PC-9 (cell line): ENCODE data around the gene ECSCR. TPM values are rescaled to one million over a fixed set of nuclear protein-coding genes. Genes with fewer than 3 reads are reported as not detected.

Experiments
- BruUV-seq: library from RNA; stranded (reverse); fragments of 400-500 nt; replicated peaks from 2 replicates; lab custom pipeline; 2021; lab: Mats Ljungman, UMichigan
- CTCF ChIA-PET: fragments of 300-600 bp; sonication (Branson Sonifier 250); formaldehyde crosslinking; loops from one replicate; lab custom pipeline; 2022; ENCODE audit warnings: antibody characterized with exemption; lab: Charles Lee
- POLR2A ChIA-PET: fragments of 300-600 bp; sonication (Branson Sonifier 250); formaldehyde crosslinking; loops from one replicate; lab custom pipeline; 2022; ENCODE audit warnings: antibody characterized with exemption; ENCODE audit not compliant: unreplicated experiment; lab: Charles Lee
- DNase-seq, 2 experiments: peaks; one replicate each; pipeline versions ENCODE4 v3.0.0 to v3.0.0-alpha.2; 2015 to 2022; ENCODE audit warnings: mixed read lengths in 1 of 2
- H2AFZ ChIP-seq: fragments of 200-600 bp; sonication (generic); 2 replicates; pipeline ENCODE4 v1.8.1; 2017; ENCODE audit warnings: antibody characterized with exemption
- H3F3A ChIP-seq: fragments of 200-600 bp; sonication (generic); 2 replicates; pipeline ENCODE4 v1.8.1; 2017; ENCODE audit warnings: antibody characterized with exemption, mild to moderate bottlenecking, low read depth; ENCODE audit not compliant: insufficient read depth
- H3K27ac ChIP-seq: fragments of 200-600 bp; sonication (generic); 2 replicates; pipeline ENCODE4 v1.6.1; 2016; ENCODE audit warnings: mixed run types
- H3K27me3 ChIP-seq: fragments of 200-600 bp; sonication (generic); 2 replicates; pipeline ENCODE4 v1.6.1; 2016; ENCODE audit warnings: low read depth, mixed run types; ENCODE audit not compliant: insufficient read depth
- H3K36me3 ChIP-seq: fragments of 200-600 bp; sonication (generic); 2 replicates; pipeline ENCODE4 v1.6.1; 2016; ENCODE audit warnings: low read depth, mixed run types
- H3K4me1 ChIP-seq: fragments of 200-600 bp; sonication (generic); replicated peaks from 2 replicates; pipeline ENCODE4 v1.6.1; 2016; ENCODE audit warnings: mixed run types; ENCODE audit not compliant: insufficient read depth
- H3K4me2 ChIP-seq: fragments of 200-600 bp; sonication (generic); 2 replicates; pipeline ENCODE4 v1.6.1; 2017; ENCODE audit warnings: mixed run types
- H3K4me3 ChIP-seq: fragments of 200-600 bp; sonication (generic); 2 replicates; pipeline ENCODE4 v1.6.1; 2016; ENCODE audit warnings: mixed run types
- H3K79me2 ChIP-seq: fragments of 200-600 bp; sonication (generic); 2 replicates; pipeline ENCODE4 v1.6.1; 2017; ENCODE audit warnings: low read depth, mixed run types
- H3K9me2 ChIP-seq: fragments of 200-600 bp; sonication (generic); 2 replicates; pipeline ENCODE4 v1.8.1; 2017; ENCODE audit warnings: mild to moderate bottlenecking; ENCODE audit not compliant: insufficient read depth
- H3K9me3 ChIP-seq: fragments of 200-600 bp; sonication (generic); 2 replicates; pipeline ENCODE4 v1.8.1; 2016; ENCODE audit warnings: low read depth; ENCODE audit not compliant: insufficient read depth
- H4K20me1 ChIP-seq: fragments of 200-600 bp; sonication (generic); 2 replicates; pipeline ENCODE4 v1.8.1; 2017; ENCODE audit not compliant: insufficient read depth
- EZH2 ChIP-seq: fragments of 200-600 bp; sonication (generic); IDR thresholded peaks from 2 replicates; pipeline ENCODE4 v1.8.0; 2017; ENCODE audit warnings: antibody characterized with exemption, low read depth
- intact Hi-C: fragments of 100-400 bp; cut with micrococcal nuclease; formaldehyde crosslinking; loops from one replicate; pipeline ENCODE4 v1.10.0; 2022; ENCODE audit not compliant: unreplicated experiment
- total RNA-seq: library from RNA; stranded (reverse); gene quantifications from 2 replicates; pipeline ENCODE4 v1.2.3, GENCODE V29; 2021
- TF ChIP-seq, protein P1 (sequence below): fragments of 200-600 bp; sonication (generic); conservative IDR thresholded peaks from 2 replicates; pipeline ENCODE4 v1.6.1; 2017; ENCODE audit warnings: mixed run types, antibody characterized with exemption, mild to moderate bottlenecking, moderate library complexity

The ECSCR gene
- total RNA-seq, 1 experiment from 2014 or later: not detected

DNA sequence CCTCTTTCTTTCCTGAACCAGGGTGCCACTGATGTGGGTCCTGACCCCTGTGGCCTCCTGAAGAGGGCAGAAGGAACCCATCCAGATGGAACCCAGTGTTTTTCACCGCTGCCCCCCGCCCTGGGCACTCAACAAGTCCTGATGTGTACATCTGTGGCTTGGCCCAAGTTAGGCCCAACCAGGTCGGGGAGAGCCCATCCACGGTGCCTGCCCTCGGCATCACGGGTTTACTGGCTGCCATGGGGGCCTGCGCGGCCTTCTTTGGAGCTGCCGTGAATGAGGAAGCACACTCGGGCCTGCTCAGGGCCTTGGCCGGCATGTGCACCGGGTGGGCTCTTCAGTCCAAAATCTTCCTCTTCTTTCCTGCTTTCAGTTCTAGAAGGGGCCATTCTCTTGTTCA lies 5.8 kb downstream of the ECSCR start:
- H3K9me2 ChIP-seq: no peaks in the 10 kb centered on the region
- no peak overlapping the region for H3K4me2 ChIP-seq
- H3K36me3 ChIP-seq: no peaks in the 10 kb centered on the region
- BruUV-seq: no TSS peak
- 0 out of 2 replicates have a peak, but pooled peaks cover 7% of the 10 kb centered on the region for H3K4me1 ChIP-seq
- H3F3A ChIP-seq: 0 out of 2 replicates have a peak, but pooled peaks cover 3% of the 10 kb centered on the region
- intact Hi-C loops: no loop called here
- no peak for DNase-seq
- H4K20me1 ChIP-seq: no peaks in the 10 kb centered on the region
- ChIA-PET CTCF (interaction anchor here (0.7 kb wide), 1 partner anchor 57 kb away, joined by 4 read pairs; no protein-coding TSS in a partner anchor), POLR2A (no interaction called here)
- TF ChIP-seq, protein P1, sequence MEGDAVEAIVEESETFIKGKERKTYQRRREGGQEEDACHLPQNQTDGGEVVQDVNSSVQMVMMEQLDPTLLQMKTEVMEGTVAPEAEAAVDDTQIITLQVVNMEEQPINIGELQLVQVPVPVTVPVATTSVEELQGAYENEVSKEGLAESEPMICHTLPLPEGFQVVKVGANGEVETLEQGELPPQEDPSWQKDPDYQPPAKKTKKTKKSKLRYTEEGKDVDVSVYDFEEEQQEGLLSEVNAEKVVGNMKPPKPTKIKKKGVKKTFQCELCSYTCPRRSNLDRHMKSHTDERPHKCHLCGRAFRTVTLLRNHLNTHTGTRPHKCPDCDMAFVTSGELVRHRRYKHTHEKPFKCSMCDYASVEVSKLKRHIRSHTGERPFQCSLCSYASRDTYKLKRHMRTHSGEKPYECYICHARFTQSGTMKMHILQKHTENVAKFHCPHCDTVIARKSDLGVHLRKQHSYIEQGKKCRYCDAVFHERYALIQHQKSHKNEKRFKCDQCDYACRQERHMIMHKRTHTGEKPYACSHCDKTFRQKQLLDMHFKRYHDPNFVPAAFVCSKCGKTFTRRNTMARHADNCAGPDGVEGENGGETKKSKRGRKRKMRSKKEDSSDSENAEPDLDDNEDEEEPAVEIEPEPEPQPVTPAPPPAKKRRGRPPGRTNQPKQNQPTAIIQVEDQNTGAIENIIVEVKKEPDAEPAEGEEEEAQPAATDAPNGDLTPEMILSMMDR: no peak
- TF ChIP-seq EZH2: no peak
- no peak overlapping the region for H3K27ac ChIP-seq
- no peak overlapping the region for H3K4me3 ChIP-seq
- no peaks in the 10 kb centered on the region for H3K9me3 ChIP-seq
- no peaks in the 10 kb centered on the region for H3K79me2 ChIP-seq
- no peak overlapping the region for H2AFZ ChIP-seq
- no peaks in the 10 kb centered on the region for H3K27me3 ChIP-seq

DNA sequence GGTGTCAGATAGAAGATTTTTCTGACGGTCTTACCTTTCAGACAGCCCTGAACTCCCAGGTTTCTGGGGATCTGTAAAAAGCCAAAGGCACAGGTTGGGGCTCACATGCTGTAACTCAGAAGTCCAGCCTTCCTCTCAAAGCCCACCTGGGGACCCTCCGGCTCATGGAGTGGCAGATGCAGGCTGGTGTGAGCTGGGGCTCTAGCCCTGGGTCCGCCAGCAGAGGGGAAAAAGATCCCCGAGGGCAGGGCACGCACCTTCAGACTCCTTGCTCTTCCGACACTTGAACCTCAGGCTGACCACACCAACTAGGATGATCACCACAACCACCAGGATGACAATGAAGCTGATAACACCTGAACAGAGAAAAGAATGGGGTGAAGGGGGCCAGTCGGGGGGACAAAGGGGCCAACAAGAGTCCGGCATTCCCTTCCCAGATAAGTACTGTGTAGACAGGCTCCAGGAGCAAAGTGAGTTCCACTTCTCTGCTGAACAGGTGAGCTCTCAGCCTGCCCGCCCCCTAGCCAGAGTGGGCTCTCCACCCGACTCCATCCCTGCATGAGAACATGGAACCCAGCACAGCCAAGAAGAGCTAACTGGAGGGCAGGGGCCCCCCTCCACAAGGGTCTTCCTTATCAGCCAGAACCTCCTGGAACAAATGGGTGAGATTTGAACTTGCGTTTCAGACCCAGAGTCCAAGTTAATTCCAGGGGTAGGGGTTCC lies 7.8 kb downstream of the ECSCR start:
- Histone ChIP-seq H3K4me3 (no peak overlapping the region), H4K20me1 (no peaks in the 10 kb centered on the region), H3K27ac (no peak overlapping the region), H3K36me3 (no peaks in the 10 kb centered on the region), H3K79me2 (no peaks in the 10 kb centered on the region), H3K27me3 (no peaks in the 10 kb centered on the region), H3K4me2 (no peak overlapping the region), H3K9me3 (no peaks in the 10 kb centered on the region), H3F3A (peaks cover 3% of the 10 kb centered on the region; the same call in 1 of the 2 replicates), H2AFZ (no peak overlapping the region), H3K4me1 (0 out of 2 replicates have a peak, but pooled peaks cover 7% of the 10 kb centered on the region), H3K9me2 (no peaks in the 10 kb centered on the region)
- intact Hi-C loops: no loop called here
- POLR2A ChIA-PET: no interaction called here
- no peak for DNase-seq
- BruUV-seq: no TSS peak
- CTCF ChIA-PET: interaction anchor here (0.6 kb wide), 1 partner anchor 178 kb away, joined by 3 read pairs; no protein-coding TSS in a partner anchor
- TF ChIP-seq, protein P1: no peak
- no peak for TF ChIP-seq EZH2

DNA sequence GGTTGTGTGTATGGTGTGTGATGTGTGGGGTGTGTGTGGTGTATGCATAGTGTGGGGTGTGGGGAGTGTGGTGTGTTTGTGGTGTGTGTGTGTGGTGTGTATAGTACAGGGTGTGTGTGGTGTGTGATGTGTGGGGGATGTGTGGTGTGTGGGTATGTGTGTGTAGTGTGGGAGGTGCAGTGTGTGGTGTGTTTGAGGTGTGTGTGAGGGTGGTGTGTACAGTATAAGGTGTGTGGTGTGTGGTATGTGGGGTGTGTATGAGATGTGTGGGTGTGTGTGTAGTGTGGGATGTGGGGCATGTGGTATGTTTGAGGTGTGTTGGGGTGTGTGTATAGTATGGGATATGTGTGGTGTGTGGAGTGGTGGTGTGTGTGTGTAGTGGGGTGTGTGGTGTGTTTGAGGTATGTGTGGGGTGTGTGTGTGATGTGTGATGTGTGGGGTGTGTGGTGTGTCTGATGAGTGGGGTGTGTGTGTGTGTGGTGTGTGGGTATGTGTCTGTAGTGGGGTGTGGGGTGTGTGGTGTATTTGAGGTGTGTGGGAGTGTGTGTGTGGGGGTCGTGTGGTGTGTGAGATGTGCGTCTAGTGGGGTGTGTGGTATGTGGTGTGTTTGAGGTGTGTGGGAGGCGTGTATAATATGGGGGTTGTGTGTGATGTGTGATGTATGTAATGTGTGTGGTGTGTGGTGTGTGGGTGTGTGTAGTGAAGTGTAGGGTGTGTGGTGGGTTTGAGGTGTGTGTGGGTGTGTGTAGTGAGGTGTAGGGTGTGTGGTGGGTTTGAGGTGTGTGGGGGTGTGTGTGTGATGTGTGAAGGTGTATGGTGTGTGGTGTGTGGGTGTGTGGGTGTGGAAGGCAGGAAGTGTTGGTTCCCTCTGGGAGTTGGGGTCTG lies 8.6 kb downstream of the ECSCR start:
- intact Hi-C loops: no loop called here
- H2AFZ ChIP-seq: no peak overlapping the region
- TF ChIP-seq, protein P1: no peak
- no peak for TF ChIP-seq EZH2

More for the DNA sequence above, 8.6 kb downstream of the ECSCR start:
- no peaks in the 10 kb centered on the region for H3K79me2 ChIP-seq
- no peak for DNase-seq
- ChIA-PET POLR2A (no interaction called here), CTCF (no interaction called here)
- H3F3A ChIP-seq: peaks cover 3% of the 10 kb centered on the region; the same call in 1 of the 2 replicates
- H3K9me2 ChIP-seq: no peaks in the 10 kb centered on the region
- no peak overlapping the region for H3K27ac ChIP-seq
- H3K4me2 ChIP-seq: no peak overlapping the region
- no TSS peak for BruUV-seq
- H3K36me3 ChIP-seq: no peaks in the 10 kb centered on the region
- no peaks in the 10 kb centered on the region for H4K20me1 ChIP-seq
- H3K9me3 ChIP-seq: no peaks in the 10 kb centered on the region
- H3K27me3 ChIP-seq: no peaks in the 10 kb centered on the region
- H3K4me3 ChIP-seq: no peak overlapping the region
- H3K4me1 ChIP-seq: 0 out of 2 replicates have a peak, but pooled peaks cover 4% of the 10 kb centered on the region
